Neural cell (in vitro differentiated cells): ENCODE measurements around the gene USP12. TPM values are rescaled to one million over a fixed set of nuclear protein-coding genes. Genes with fewer than 3 reads are reported as not detected.

Experiments
- H2AFZ ChIP-seq: fragments of 200-600, 300-800 bp; sonication (generic), shearing (Covaris generic); 2 replicates; pipeline ENCODE4 v1.6.0; 2014; ENCODE audit warnings: low read depth, mild to moderate bottlenecking, antibody characterized with exemption, low read length, moderate library complexity
- H3F3A ChIP-seq: fragments of 200-600 bp; shearing (Covaris generic); 2 replicates; pipeline ENCODE4 v1.6.1; 2016; ENCODE audit warnings: mild to moderate bottlenecking, moderate library complexity, mixed read lengths, antibody characterized with exemption, low read length; ENCODE audit not compliant: insufficient read depth, poor library complexity, severe bottlenecking
- H3K27ac ChIP-seq: fragments of 200-600, 300-800 bp; sonication (generic), shearing (Covaris generic); 2 replicates; pipeline ENCODE4 v1.5.1; 2014; ENCODE audit warnings: mild to moderate bottlenecking, low read length, moderate library complexity
- H3K27me3 ChIP-seq: fragments of 300-800, 200-600 bp; sonication (generic), shearing (Covaris generic); 2 replicates; pipeline ENCODE4 v1.6.0; 2014; ENCODE audit warnings: mild to moderate bottlenecking, low read depth, low read length, moderate library complexity; ENCODE audit not compliant: insufficient read depth
- H3K36me3 ChIP-seq: fragments of 300-800, 200-600 bp; sonication (generic), shearing (Covaris generic); 2 replicates; pipeline ENCODE4 v1.5.1; 2014; ENCODE audit warnings: mild to moderate bottlenecking, antibody characterized with exemption, low read length, moderate library complexity; ENCODE audit not compliant: insufficient read depth
- H3K4me2 ChIP-seq: fragments of 300-800, 200-600 bp; sonication (generic), shearing (Covaris generic); 2 replicates; pipeline ENCODE4 v1.6.0; 2014; ENCODE audit warnings: mild to moderate bottlenecking, low read length
- H3K4me3 ChIP-seq: fragments of 300-800, 200-600 bp; sonication (generic), shearing (Covaris generic); 2 replicates; pipeline ENCODE4 v1.5.1; 2014; ENCODE audit warnings: mild to moderate bottlenecking, low read length, moderate library complexity
- H3K79me2 ChIP-seq: fragments of 200-600 bp; shearing (Covaris generic); replicated peaks from 2 replicates; pipeline ENCODE4 v1.6.0; 2014; ENCODE audit warnings: mild to moderate bottlenecking, low read length, moderate library complexity; ENCODE audit not compliant: insufficient read depth
- H3K9ac ChIP-seq: fragments of 300-800, 200-600 bp; sonication (generic), shearing (Covaris generic); 2 replicates; pipeline ENCODE4 v1.6.1; 2016; ENCODE audit warnings: mild to moderate bottlenecking, low read length, mixed read lengths
- H3K9me2 ChIP-seq: fragments of 200-600 bp; shearing (Covaris generic); 2 replicates; pipeline ENCODE4 v1.6.1; 2016; ENCODE audit warnings: mild to moderate bottlenecking, low read length, mixed read lengths; ENCODE audit not compliant: insufficient read depth
- H3K9me3 ChIP-seq: fragments of 200-600, 300-800 bp; sonication (generic), shearing (Covaris generic); 2 replicates; pipeline ENCODE4 v1.6.1; 2016; ENCODE audit warnings: mild to moderate bottlenecking, mixed run types, low read length, moderate library complexity, mixed read lengths
- H4K20me1 ChIP-seq: fragments of 200-600 bp; shearing (Covaris generic); 2 replicates; pipeline ENCODE4 v1.6.1; 2016; ENCODE audit warnings: mild to moderate bottlenecking, mixed run types; ENCODE audit not compliant: insufficient read depth
- CTCF ChIP-seq: fragments of 450-650 bp; IDR thresholded peaks from 2 replicates; pipeline ENCODE4 v1.5.1; 2014; ENCODE audit warnings: antibody characterized with exemption, mild to moderate bottlenecking, moderate library complexity; ENCODE audit not compliant: poor library complexity, severe bottlenecking
- EP300 ChIP-seq: fragments of 450-650 bp; conservative IDR thresholded peaks from 2 replicates; pipeline ENCODE4 v1.6.1; 2014; ENCODE audit warnings: antibody characterized with exemption, mild to moderate bottlenecking, moderate library complexity; ENCODE audit not compliant: poor library complexity, severe bottlenecking
- EZH2 ChIP-seq: fragments of 200-600, 300-800 bp; shearing (Covaris generic), sonication (generic); IDR thresholded peaks from 2 replicates; pipeline ENCODE4 v1.6.1; 2014; ENCODE audit warnings: antibody characterized with exemption, low read length, borderline replicate concordance, mild to moderate bottlenecking; ENCODE audit not compliant: insufficient read depth, poor library complexity, severe bottlenecking
- MXI1 ChIP-seq: fragments of 450-650 bp; conservative IDR thresholded peaks from 2 replicates; pipeline ENCODE4 v1.6.1; 2014; ENCODE audit warnings: antibody characterized with exemption, mild to moderate bottlenecking; ENCODE audit not compliant: poor library complexity, severe bottlenecking
- POLR2AphosphoS5 ChIP-seq: IDR thresholded peaks from 2 replicates; pipeline ENCODE4 v1.6.1; 2012
- RAD21 ChIP-seq: fragments of 450-650 bp; conservative IDR thresholded peaks from 2 replicates; pipeline ENCODE4 v1.6.1; 2014; ENCODE audit warnings: antibody characterized with exemption, mild to moderate bottlenecking, moderate library complexity
- REST ChIP-seq: IDR thresholded peaks from 2 replicates; pipeline ENCODE4 v1.6.1; 2012; ENCODE audit warnings: borderline replicate concordance
- SMC3 ChIP-seq: fragments of 450-650 bp; conservative IDR thresholded peaks from 2 replicates; pipeline ENCODE4 v1.6.1; 2014; ENCODE audit warnings: antibody characterized with exemption, mild to moderate bottlenecking, moderate library complexity; ENCODE audit not compliant: poor library complexity
- TAF1 ChIP-seq: IDR thresholded peaks from 2 replicates; pipeline ENCODE4 v1.6.1; 2012; ENCODE audit warnings: low read depth
- polyA plus RNA-seq: library from polyadenylated mRNA; depleted of rRNA; stranded (reverse); fragments of >200 nt; gene quantifications from 2 replicates; pipeline ENCODE4 v1.2.3, GENCODE V29; 2014

The USP12 gene
- polyA plus RNA-seq, 1 donor from 2014 or later: 26.2 TPM

GRCh38 chr13:27211771-27212364 lies 40.3 kb upstream of the USP12 start:
- H3K4me3 ChIP-seq: no peak overlapping the region
- no peaks in the 10 kb centered on the region for H4K20me1 ChIP-seq
- H3K27ac ChIP-seq: no peak overlapping the region
- H3K9me2 ChIP-seq: no peaks in the 10 kb centered on the region
- H3K79me2 ChIP-seq: no peaks in the 10 kb centered on the region
- H3K9ac ChIP-seq: no peak overlapping the region
- no peaks in the 10 kb centered on the region for H3K9me3 ChIP-seq
- H3K4me2 ChIP-seq: no peak overlapping the region
- TF ChIP-seq TAF1 (no peak), REST (no peak), SMC3 (no peak), EP300 (no peak), CTCF (no peak)
- no peaks in the 10 kb centered on the region for H3F3A ChIP-seq
- H3K27me3 ChIP-seq: no peaks in the 10 kb centered on the region
- no peak overlapping the region for H2AFZ ChIP-seq
- H3K36me3 ChIP-seq: no peaks in the 10 kb centered on the region

GRCh38 chr13:27211271-27211670 lies 39.7 kb upstream of the USP12 start:
- H3K27ac ChIP-seq: no peak overlapping the region
- no peak overlapping the region for H3K4me2 ChIP-seq
- no peaks in the 10 kb centered on the region for H3K36me3 ChIP-seq
- no peak overlapping the region for H3K9ac ChIP-seq
- H3K79me2 ChIP-seq: no peaks in the 10 kb centered on the region
- TF ChIP-seq CTCF (no peak), EP300 (no peak), EZH2 (no peak), TAF1 (no peak), RAD21 (no peak), SMC3 (no peak), MXI1 (no peak), REST (no peak), POLR2AphosphoS5 (no peak)
- no peaks in the 10 kb centered on the region for H3F3A ChIP-seq
- no peak overlapping the region for H2AFZ ChIP-seq
- H3K9me2 ChIP-seq: no peaks in the 10 kb centered on the region
- no peak overlapping the region for H3K4me3 ChIP-seq
- H3K27me3 ChIP-seq: no peaks in the 10 kb centered on the region
- no peaks in the 10 kb centered on the region for H4K20me1 ChIP-seq
- no peaks in the 10 kb centered on the region for H3K9me3 ChIP-seq
